GM18507 (cell line): Measurements from ENCODE around the gene SCN8A.
A peak's percentile ranks its signal among the peaks of the same experiment; 100 is the strongest.
"Not testable (repeated sequence)": the region's sequence is repeated elsewhere in the genome, so short reads cannot be mapped to it uniquely, and the experiment has no call there.

Experiments
- DNase-seq: peaks from one replicate; pipeline ENCODE4 v3.0.0; 2011; ENCODE audit warnings: low read depth; ENCODE audit not compliant: insufficient read length; ENCODE audit errors: extremely low spot score
- FAIRE-seq: peaks from 2 replicates; lab custom pipeline; 2011; peaks lifted over from hg19 to GRCh38; lab: Jason Lieb, UNC

The SCN8A gene

GRCh38 chr12:51821440-51822260, 230.6 kb downstream of the SCN8A start:
- no peak for FAIRE-seq
- no peak for DNase-seq

- FAIRE-seq (no peak), DNase-seq (no peak)
These were observed 231.2 kb downstream of the SCN8A start for GRCh38 chr12:51822261-51822616.

DNA sequence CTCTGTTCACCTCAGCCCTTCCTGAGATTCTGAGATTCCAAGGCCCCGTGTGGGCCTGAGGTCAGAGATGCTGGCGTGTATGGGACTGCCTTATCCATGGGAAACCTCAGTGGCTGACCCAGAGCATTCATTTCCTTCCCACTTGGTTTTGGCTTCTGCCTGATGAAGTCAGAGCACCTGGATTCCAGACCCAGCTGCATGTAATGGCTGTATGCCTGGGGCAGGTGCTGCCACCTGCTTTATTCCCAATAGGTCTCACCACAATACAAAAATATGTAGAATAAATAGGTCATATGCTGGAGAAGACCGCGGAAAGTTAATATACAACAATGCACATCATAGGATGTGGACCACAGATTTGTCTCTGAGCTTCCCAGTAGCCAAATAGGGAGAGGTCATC, 231.9 kb downstream of the SCN8A start:
- no peak for FAIRE-seq
- DNase-seq = no peak

- DNase-seq = no peak
- peak; percentile 41 for FAIRE-seq
These were observed 233.0 kb downstream of the SCN8A start for GRCh38 chr12:51823875-51824565.

DNA sequence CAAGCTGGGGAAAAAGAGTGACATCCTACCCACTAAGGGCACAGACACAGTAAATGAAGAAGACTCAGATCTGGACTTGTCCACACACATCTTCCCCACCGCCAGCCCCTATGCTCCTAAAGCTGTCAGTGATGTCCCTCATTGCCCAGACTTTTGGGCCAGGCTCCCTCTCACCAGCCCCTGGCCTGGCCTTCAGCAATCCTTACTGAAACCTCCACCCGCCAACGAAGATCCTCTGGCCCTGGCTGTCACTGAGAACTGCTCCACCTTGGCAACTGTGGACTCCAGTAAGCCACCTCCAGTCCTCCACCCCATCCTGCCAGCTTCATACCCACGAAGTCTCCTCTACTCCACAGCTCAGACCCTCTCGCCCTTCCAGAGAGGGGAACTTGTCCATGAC, 234.2 kb downstream of the SCN8A start:
- no peak for FAIRE-seq
- no peak for DNase-seq

DNA sequence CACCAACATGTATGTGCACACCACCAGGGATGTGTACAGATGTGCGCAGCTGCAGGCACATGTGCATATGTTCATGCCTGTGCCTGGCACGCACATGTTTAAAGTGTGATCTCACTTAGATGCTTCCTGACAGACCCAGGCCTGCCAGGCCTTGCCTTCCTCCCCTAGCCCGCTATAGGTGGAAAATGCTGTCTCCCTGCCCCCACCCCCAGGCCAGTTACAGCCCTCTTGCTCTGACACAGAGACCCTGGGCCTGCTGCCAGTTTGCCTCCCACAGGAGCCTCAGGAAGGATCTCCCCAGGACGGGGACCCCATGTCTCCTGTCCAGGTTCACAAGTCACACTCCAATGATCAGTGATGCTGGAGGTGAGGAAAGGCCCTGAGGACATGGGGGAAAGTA, 235.8 kb downstream of the SCN8A start:
- no peak for FAIRE-seq
- no peak for DNase-seq

DNA sequence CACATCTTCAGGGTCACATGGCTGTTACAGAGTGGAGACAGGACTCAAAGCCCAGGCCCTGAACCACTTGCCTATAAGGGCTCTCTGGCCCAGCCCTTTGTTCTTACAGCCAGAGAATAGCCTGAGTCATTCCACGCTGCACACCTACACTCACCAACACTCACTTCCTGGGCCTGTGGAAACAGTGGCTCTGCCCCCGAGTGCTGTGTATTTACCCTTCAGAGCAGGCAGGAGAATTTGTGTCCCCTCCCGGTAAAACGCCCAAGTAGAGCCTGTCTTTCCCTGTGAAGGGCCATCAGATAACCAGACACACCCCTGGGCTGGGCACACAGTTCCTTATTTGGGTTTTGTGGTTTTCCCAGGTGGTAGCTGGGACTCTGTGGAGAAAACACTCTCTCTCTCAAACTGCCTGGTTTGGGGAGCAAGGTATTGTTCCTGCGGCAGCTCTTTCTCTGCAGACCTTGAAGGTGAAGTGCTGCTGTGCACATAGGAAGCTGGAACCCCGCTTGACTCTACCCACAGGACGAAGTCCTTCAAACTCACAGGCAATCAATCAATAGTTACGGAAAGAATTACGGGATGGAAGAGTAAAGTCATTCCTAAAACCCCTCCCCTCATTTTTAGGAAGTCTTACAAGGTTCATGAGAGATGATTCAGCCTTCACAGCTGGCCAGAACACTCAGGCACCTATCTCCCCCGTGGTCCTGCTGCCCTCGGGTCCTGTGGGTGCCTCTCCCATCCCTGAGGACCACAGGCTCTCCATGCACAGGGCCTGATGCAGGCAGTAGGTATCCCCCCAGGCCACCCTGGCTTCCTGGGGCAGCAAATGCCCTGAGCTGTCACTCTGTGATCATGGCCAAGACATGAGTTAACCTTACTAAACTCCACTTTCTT, 237.1 kb downstream of the SCN8A start:
- FAIRE-seq (no peak), DNase-seq (no peak)

DNA sequence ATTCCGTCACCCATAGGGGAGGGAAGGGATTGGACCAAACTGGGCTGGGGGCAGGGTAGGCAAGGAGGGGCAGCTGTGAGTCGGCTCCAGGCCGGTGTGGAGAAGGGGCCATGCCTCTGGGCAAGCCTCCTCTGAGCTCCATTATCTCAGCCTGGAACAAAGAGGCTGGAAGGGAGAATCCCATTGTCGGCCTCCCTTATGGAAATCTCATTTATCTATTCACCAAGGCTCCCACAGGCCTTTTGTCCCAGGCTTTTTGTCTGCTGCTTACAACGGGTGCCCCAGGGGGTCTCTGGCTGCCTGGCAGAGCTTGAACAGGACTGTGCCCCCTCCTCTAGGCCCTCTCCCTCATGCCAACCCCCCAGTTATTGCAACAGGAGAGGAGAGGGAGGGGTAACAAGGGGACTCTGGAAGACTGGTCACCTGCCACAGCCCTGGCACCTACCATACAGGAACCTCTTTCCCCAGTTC, 238.0 kb downstream of the SCN8A start:
- FAIRE-seq = no peak
- DNase-seq = no peak

DNA sequence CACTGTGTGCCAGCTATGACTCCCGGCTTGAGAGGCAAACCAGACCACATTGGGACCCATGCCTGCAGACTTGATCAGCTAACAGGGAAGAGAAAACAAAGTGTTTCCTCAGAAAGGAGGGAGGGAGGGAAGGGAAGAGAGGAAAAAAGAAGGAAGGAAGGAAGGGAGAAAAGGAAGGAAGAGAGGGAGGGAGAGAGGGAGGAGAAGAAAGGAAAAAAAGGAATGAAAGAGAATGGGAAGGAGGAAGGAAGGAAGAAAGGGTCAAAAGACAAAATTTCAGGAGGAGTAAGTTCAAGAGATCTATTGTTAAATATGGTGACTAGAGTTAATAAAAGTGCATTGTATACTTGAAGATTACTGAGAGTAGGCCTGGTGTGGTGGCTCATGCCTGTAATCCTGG, 238.6 kb downstream of the SCN8A start:
- FAIRE-seq = no peak
- DNase-seq = no peak

GRCh38 chr12:51831817-51832216, 240.8 kb downstream of the SCN8A start:
- DNase-seq, FAIRE-seq: not testable (repeated sequence)

- no peak for FAIRE-seq
- no peak for DNase-seq
These were observed 241.5 kb downstream of the SCN8A start for GRCh38 chr12:51832354-51833107.

DNA sequence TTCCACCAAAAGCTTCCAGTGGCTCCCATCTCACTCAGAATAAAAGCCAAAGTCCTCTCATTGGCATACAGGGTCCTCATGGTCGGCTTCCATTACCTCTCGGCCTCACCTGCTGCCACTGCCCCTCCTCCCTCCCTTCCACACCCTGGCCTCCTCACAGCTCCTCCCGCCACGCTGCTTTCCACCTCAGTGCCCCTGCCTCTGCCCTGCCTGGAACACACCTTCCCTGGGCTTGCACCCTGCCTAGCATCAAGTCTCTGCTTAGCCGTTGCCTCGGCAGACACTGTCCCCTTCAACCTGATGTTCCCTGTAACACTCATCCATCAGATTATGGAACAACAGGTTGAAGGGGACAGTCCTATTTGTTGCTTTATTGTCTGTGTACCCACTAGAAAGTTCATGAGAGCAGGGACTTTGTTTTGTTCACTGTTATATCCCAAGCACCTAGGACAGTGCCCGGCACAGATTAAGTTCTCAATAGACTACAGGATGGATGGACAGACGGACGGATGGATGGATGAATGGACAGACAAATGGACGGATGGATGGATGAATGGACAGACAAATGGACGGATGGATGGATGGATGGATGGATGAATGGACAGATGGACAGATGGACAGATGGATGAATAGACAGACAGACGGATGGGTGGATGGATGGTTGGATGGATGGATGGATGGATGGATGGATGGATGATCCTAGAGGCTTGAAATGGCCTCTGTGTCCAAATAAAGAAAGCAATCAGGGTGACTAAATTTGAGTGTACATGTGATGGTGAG, 242.6 kb downstream of the SCN8A start:
- FAIRE-seq (no peak), DNase-seq (no peak)

DNA sequence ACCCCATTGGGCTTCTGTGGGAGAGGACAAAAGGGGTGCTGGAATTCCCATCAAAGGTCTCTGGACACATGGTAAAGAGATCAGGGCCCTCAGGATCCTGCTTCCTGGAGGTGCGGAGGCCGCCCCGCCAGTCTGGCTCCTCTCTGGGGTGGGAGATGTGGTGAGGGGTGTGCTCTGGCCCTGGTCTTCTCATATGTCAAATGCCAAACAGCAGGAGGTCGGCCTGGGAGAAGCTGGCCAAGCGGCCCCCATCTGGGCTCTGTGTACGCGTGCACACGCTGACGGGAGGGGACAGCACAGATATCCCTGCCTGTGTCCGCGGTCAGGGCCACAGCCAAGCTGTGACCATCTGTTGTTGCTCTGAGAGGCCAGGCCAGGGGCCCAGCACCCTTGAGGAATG, 243.4 kb downstream of the SCN8A start:
- DNase-seq (no peak), FAIRE-seq (no peak)

DNA sequence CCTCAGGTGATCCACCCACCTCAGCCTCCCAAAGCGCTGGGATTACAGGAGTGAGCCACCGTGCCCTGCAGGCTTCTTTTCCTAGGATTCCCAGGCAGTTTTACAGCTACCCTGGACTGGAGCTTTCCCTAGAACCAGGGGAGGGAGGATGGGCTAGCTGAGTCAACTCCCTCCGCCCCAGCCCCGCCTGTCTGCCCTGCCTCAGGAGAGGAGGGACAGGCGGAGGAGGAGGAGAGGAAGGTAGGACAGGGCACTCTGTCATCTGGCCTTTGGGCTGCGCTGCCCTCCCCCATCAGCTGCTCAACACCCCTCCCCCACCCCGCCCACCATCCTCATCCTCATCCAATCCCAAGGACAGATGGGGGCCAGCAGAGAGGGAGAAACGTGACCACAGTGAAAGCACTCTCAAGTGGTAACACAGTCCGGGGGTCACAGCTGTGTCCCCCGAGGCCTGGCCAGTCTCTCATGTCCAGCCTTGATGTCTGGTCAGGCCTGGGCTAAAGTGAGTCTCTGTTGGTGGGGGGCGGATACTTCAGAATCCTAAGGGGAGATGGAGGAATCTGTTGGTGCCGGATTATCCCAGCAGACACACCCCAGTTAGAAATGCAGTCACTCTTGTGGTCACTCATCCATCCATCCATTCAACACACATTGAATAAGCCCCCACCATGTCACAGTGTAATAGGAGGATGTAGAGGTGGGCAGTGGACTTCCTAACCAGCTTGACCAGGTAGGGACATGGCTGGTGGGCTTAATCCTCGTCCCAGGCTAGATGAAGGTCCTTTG, 245.2 kb downstream of the SCN8A start:
- FAIRE-seq (no peak), DNase-seq (no peak)

DNA sequence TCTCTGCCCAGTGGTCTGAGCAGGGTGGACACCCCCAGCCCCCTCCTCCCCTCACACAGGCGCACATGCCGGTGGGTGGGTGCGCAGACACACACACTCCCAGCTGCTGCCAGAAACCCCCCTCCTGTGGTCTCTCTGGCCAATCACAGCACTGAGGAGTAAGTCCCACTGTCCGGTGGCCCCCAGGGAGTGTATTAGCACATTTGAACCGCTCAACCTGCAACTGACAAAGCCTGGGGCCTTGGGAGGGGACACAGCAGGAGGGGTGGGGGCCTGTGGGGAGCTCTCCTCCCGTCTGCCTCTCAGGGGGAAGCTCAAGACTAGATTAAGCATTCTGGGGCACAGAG, 245.8 kb downstream of the SCN8A start:
- FAIRE-seq (no peak), DNase-seq (no peak)

- FAIRE-seq = no peak
- no peak for DNase-seq
These were observed 246.3 kb downstream of the SCN8A start for GRCh38 chr12:51837286-51837685.

GRCh38 chr12:51838036-51838435, 247.0 kb downstream of the SCN8A start:
- DNase-seq (no peak), FAIRE-seq (no peak)

- no peak for DNase-seq
- no peak for FAIRE-seq
These were observed 247.7 kb downstream of the SCN8A start for GRCh38 chr12:51838762-51839161.
